GM23338 (cell line): Measurements from ENCODE around the gene HAPLN3.

Source experiments
- CTCF ChIP-seq, 2 experiments: fragments of 200-600 bp in 1 of 2; sonication (generic) in 1 of 2; conservative IDR thresholded peaks; 2 replicates each; pipeline versions ENCODE4 v1.5.1 to v1.6.1; 2016 to 2017; ENCODE audit warnings: antibody characterized with exemption in 2 of 2, low read depth in 2 of 2, mild to moderate bottlenecking in 2 of 2, moderate library complexity in 1 of 2
- EZH2 ChIP-seq: fragments of 200-600 bp; sonication (generic); IDR thresholded peaks from one replicate; pipeline ENCODE4 v1.8.0; 2017; ENCODE audit warnings: antibody characterized with exemption, mild to moderate bottlenecking, low read depth; ENCODE audit not compliant: unreplicated experiment
- EZH2phosphoT487 ChIP-seq: fragments of 200-600 bp; sonication (generic); IDR thresholded peaks from one replicate; pipeline ENCODE4 v1.8.1; 2018; ENCODE audit warnings: antibody characterized with exemption; ENCODE audit not compliant: unreplicated experiment
- JUNB ChIP-seq: IDR thresholded peaks from one replicate; pipeline ENCODE4 v1.6.1; 2016; ENCODE audit warnings: antibody characterized with exemption; ENCODE audit not compliant: unreplicated experiment
- POLR2AphosphoS5 ChIP-seq: IDR thresholded peaks from 2 replicates; pipeline ENCODE4 v1.6.1; 2016; ENCODE audit warnings: antibody characterized with exemption, low read depth

- no peak for TF ChIP-seq CTCF (conservative IDR thresholded peaks at IDR 0.05; ENCODE audit: low read depth in 2 of 2)
- TF ChIP-seq JUNB: no peak
- TF ChIP-seq EZH2: no peak
- TF ChIP-seq EZH2phosphoT487: no peak
- TF ChIP-seq POLR2AphosphoS5: no peak
Observed at GRCh38 chr15:88833731-88834100, 61.6 kb downstream of the HAPLN3 start.
